ENCODE measurements around the gene NR2E1.

The NR2E1 gene

DNA sequence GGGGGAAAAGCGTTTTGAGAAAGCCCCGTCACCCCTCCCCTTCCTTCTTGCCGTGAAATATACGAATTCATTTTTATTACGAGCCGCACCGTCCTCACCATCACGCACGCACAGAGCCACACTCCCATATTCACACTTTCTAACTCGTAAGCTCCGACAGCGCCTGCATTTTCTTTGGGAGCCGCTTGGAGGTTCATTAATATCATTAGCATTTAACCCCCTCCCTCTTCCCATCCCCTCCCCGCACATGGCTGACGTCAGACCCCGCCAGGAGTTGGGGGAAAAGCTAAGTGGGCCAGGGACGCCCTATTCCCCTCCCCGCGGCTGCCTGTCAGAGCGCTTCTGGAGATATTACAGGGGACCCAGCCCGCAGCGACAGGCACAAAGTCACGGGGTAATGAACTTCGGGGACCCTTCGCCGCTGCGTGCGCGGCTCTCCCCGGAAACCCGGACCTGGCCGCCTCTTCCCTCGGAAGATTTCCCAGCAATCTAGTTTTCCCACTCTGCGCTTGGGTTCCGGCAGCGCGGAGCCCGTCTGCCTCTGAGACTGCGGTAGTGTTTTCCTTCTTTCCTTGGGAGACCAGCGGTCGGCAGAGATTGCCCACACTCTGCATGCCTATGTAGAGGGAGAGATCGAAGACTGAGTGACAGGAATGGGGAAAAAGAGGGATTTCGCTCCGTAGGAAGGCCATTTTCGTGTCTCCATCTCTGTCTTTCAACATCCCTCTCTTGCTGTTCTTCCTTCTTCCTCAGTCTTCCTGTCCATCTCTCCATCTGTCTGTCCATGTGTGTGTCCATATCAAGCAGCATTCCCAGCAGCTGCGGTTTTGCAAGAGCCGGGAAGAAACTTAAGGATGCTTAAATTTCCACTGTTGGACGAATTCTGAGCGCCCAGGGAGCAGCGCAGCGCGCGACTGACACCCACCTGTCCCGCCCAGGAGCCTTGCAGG, at the start of gene NR2E1:
Gene NR2E1, plus strand, starts transcription at position 309 of the 950 bp plus-strand sequence. CDS start 744 bp downstream, outside the sequence.
- DNase-seq = no peak

DNA sequence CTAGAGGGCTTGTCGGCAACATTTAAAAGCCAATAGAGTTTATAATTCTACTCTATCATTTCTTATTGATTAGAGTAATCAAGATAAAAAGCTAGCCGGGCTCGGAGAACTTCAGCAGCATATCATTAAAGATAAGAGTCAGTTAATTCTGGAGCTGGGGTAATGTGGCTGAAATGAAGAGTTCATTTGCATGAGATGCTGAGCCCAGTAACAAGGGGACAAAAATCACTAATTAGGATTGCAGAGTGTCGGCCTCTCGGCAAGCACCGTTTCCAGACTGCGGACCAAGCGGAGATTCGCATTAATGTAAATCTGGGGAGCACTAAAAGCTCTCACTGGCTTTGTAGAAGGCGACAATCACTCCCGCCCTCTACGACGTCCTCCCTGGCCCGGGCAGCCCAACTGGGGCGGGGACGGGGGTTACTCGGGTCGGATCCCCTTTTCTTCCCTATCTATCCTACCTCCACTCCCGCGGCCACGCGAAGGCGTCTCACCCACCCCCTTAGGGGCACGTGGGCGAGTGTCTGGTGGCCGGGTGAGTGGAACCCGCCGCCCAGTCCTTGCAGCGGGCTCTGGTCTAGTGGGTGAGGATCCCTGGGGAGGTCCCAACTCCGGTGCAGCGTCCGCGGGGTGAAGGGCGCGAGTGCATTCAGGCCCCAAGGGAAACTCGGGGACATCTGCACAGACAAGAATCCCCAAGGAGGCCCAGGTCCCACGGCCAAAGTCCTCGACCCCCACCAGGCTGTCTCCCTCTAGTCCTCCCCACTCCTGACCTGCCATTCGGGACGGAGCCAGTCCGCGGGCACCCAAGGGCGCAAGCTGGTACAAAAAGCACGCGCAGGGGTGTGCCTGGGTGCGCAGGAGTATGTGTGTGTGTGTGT, 49.0 kb upstream of the NR2E1 start:
- DNase-seq = no peak

DNA sequence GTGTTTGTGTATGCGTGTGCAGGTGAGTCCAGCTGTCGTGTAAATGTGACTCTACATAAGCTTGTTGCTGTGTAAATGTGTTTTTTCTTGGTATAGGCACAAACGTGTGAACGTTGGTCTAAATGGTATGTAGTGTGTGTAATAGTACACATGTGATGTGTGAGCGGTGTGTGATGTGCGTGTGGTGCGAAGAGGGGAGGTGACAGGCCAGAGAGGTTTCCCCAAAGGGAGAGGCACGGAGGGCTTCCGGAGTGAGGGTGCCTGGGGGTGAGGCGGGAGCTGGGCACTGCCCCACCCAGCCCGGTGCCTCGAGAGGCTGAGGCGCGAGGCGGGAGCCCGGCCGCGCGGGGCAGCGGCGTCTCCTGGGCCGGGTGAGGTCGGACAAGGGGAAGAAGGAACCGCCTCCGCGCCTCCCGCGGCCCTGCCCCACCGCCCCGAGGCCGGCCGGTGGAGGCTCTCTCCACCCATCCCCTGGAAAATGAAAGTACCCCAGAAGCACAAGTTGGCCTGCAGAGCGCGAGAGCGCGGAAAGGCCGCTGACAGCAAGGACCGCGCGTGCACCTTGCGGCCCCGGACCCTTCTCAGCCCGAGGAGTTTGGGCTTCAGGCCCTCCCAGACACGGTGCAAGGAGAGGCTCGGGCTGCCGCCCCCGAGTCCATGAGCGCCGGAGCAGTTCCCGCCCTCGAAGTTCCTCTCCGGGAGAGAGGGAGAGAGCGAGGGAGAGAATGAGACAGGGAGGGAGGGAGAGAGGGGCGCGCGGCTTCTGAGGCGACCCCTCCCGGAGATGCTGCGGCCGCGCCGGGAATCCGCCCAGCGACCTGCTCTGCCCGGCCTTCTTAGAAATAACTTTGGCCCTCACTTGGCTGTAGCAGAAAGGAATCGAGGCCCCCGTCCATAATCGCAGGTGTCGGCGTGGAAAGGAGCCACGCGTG, 48.1 kb upstream of the NR2E1 start:
- no peak for DNase-seq

DNA sequence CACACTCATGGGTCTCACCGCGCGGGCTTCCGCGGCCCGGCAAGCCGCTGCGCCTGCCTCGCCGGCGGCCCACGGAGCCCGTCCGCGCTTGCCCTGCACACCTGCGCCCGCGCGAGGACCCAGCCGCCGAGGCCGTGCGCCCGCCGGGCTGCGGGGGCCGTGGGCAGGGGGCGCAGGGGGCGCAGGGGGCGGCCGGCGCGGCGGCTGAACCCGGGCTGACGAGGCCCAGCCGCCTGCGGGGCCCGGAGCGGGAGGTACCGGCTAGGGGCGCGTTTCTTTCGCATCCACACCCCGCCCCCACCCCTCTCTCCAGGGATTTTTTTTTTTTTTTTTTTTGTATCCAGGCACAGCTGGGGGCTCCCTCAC, 47.5 kb upstream of the NR2E1 start:
- DNase-seq = no peak

DNA sequence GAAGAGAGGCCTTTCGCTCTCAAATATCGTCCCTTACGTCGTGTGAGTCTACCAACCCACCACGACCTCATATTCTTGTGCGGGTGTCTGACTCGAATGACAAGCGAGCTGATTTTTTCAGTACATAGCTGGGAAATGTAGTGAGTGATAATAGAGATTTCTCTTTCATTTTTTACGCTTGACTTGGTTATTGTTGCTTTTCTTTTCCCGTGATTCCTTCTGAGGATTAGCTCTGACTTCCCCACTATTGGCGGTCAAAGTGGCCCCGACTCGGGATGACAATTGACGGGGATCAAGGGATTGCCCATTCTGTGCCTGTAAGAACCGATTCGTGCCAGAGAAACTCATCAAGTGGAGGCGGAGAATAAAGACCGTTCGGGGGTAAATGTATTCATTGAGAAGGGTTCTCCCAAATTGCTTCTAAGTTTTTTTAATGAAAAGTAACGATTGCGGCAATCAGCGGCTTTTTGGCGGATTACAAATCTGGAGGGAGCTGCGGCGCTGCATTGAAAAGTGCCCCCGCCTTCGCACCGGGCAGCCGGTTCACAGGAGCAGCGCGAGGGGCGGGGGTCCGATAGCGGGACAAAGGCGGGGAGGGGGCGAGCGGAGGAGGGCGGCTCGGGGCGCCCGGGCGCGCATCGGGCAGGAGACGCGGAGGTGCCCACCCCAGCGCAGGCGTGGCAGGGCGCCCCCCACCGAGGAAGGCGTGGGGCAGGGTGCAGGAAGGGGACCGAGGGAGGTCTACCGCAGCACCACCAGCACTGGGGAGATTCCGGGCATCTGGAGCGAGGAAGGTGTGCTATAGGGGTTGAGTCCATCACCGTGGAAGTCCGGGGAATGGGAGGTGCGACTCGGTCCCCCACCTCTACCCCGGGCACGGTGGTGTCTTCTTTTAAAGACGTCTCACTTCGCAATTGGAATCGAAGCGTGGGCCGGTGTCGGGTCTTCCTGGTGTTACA, 46.7 kb upstream of the NR2E1 start:
- DNase-seq = no peak

DNA sequence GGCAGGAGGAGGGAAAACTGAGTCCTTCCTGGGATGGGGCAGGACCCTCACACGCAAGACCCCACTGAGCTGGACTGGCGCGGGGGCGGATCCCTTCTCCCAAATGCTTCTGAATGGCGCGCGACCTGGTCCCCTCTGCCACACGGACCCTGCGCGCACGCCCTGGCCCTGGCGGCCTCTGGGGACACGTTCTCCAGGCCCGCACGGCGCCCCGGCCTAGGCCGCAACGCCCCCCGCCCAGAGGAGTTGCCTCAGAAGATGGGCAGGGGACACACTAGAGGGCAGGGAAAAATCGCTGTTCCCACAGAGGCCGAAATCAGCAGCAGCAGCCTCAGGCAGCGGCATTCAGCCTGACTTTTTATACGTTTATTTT, 46.1 kb upstream of the NR2E1 start:
- DNase-seq = no peak

DNA sequence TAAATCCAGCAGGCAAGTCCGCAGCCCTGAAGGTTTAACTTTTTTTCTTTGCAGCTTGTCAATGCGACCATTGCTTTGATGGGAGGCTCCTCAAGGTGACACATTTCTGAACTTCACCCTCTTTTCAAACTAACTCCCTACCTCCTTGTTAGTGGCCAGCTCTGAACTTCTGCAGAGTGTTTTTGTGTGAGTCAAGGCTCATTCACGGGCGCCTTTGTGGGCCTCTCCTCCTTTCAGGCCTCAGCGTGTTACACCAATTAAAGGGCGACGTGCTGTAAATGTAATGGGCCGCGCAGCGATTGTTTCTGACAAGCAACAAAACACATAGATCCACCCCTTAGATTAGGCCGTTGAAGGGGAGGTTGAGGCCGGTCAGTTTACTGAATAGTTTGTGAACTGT, 45.5 kb upstream of the NR2E1 start:
- no peak for DNase-seq

DNA sequence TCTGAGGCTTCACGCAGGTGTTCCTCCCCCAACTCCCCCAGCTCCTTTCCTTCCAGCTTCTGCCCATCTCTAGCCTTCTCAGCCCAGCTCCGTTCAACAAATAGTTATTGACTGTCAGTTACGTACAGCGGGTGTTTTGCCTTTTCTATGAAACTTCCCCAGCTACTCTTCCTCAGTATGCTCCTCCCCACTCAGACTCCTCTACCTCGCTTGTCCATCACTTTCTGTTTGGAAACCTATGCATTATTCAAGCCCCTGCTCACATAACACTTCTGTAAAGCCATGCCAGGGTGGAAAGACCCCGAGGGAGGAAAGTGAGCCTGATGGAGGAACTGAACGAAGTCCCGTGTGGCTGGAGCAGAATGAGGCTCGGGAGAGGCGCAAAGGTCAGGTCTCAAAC, 44.2 kb upstream of the NR2E1 start:
- DNase-seq = no peak

DNA sequence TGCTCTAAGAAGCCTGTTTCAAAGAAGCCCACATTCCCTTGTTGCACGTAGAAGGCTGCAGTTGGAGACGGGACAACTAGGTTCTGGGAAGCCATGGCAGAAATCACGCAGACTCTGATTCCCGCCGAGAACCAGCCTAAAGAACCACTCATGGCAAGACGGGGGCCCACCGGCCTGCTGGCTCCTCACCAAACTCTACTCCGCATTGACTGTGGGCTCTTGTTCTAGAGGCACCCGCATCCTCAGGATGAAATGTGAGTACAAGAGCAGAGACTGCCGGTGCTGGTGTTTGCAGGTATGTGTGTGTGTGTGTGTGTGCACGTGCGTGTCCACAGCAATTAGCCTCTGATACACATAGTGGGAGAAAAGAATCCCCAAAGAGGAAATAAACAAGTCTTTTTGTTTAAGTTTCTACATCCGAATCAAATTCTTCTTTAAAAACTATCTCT, 42.3 kb upstream of the NR2E1 start:
- no peak for DNase-seq

DNA sequence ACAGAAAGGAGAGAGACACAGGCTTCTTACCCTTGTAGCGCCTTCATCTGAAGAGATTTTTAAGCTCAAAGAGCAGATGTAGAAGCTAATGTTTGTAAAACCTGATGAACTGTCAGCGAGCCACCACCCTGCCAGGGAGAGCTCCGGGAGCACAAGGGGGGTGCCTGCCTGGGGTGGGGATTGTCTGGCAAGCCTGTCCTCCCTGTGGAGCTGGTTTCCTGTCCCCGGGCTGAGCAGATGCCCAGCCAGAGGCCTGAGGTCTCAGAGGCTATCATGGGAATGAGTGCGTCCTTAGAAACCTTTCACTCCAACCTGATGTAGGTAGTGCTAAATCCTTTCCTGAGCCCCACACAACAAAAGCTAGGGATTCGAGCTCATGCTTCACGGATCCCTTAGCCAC, 41.9 kb upstream of the NR2E1 start:
- DNase-seq = no peak

DNA sequence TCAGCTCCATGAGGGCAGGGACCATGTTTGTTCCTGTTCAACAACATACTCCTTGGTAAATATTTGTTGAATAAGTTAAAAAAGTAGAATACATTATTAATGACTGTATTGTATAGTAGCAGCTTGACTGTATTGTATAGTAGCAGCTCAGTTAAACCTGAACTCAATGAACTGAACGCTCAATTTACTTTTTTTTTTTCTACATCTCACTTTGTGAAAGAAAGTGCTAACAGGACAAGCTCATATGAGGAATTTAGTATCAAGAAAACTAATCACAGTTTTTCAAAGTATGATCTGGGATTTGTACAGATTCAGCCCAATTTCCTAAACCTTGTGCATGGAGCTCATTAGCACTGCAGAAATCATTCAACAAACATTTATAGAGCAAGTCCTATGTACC, 38.8 kb upstream of the NR2E1 start:
- DNase-seq = no peak

DNA sequence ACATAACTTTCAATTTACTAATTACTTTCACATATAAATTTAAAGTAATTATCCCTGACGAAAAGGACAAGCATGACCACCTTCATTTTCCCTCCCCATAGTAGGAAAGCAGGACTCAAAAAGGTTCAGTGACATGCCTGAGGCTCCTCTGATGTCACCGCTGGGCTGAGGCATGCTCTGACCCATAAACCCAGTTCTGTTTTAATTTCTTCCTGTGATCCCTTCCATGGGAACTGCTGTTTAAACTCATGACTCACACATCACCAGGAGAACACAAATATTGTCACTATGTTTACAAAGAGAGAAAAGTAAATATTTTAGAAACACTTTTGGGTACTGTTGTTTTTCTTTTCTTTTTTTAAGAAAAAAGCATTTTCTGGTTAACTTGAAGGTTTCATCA, 38.0 kb upstream of the NR2E1 start:
- DNase-seq = no peak

DNA sequence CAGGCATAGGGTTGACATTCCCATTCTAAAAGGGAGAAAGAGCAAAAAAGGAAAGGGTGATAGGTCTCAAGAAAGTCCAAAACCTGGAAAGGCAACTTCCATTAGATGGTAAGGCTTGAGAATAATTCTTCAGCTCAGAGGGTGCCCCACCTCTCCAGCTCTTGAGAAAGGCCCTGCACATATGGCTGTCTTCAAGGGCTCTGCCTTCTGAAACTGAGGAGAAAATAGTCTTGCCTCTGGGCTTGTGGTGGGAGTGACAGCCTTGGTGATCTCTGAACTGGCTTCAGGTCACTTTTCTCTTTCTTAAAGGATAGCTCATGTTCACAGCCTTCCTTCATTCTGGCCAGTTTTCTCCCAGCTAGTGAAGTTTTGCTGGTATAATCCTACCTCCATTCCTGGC, 35.6 kb upstream of the NR2E1 start:
- no peak for DNase-seq

DNA sequence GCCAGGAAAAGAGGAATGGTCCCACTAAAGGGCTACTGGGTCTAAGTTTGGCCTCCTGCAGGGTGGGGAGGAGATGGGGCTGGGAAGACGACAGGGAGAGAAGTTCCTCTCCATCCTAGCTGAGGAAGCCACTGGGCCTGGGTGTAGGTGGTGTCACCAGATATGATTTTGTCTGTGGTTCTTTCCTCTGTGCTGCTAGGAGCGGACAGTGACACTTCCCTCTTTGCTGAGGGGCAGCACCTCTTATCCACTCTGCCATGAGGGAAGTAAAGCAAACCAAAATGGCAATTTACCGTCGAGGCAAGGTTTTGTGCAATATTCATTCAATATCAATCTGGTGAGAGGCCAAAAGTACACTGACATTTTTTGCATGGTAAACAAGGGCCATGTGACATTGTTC, 33.0 kb upstream of the NR2E1 start:
- no peak for DNase-seq

DNA sequence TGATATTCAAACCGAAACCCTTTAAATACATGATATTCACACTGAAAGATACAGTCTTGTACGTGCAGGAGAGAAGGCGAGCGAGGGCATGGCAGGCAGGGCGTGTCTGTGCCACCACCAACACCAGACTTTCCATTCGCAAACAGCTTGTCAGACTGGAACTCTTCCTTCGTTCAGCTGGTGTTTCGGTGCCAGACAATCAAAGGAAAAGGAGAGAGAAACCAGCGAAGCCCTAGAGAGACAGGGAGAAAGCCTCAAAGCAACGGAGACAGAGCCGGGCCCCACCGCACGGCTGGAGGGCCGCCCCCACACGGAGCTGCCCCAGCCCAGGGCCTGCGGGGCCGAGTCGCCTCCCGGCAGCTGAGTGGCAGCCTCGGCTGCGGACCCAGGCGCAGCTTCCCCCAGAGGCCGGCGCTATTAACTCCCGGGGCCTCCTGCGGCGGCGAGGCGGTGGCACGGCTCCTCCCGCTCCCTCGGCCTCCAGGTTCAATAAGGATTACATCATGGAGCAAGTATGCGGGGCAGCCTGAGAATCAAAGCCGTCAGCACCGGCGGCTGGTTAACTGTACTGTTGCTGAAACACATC, 32.1 kb upstream of the NR2E1 start:
- peak; percentile 56 for DNase-seq

DNA sequence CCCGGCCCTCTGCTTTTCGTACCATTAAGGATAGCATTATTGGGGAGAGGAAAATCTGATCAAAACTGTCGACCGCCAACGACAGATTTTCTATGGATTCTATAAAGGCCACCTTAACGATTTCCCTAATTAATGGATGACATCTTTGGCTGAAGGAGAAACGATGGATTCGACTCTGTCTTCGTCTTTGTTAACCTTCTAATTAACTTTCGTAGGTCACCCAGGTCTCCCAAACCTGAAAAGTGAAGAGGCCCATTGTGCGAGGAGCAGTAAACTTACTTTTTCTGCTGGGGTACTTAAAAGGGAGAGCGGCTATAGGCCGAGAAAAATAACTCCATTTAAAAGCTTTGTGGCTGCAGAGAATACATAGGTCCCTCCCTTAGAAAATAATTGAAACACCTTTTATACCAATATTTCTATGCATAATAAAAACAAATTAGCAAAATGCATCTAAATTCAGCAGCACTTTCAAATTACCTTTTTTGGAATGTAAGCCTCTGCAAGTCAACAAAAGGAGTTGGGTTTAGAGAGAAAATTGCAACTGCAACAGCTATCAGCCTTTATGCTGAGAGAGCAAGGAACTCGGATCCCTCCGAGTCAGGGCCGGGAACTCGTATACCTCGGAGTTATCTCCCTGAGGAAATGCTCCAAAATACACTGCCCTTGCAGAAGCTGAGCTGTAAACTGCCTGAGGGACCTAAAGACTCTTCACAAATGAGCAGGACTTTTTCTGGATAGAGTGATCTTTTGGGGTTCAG, 31.4 kb upstream of the NR2E1 start:
- DNase-seq = no peak

DNA sequence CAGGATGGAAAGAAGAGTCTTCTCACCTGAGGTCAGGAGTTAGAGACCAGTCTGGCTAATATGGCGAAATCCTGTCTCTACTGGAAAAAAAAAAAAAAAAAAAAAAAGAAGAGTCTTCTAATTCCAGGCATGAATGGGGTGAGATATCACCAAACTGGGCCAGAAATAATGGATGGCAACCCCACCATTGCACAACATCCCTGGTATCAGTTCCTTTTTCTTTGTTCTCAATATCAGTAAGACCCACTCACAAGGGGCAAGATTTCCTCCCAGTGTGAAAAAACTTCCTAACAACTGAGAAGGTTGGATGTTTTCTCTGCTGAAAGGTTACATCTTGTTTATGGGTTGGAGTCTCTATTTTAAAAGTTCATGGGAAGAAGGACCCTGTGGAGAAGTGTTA, 23.6 kb upstream of the NR2E1 start:
- DNase-seq = no peak

DNA sequence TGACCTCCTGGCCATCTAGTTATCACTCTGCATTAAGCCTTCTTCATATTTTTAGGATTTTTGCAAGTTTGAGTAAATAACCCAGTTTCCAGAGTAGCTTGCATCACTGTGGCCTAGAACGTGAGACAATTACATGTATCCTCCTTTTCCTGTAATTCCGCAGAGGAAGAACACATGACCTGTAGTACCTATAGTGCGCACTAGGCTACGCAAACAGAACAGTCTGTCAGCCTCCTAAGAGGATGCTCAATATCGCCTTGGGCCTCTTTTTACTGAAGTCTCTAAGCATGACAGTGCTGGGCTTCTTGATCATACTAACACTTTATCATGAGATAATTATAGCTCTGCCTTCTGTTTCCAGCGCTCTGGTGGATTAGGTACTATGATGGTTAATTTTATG, 20.2 kb upstream of the NR2E1 start:
- no peak for DNase-seq

DNA sequence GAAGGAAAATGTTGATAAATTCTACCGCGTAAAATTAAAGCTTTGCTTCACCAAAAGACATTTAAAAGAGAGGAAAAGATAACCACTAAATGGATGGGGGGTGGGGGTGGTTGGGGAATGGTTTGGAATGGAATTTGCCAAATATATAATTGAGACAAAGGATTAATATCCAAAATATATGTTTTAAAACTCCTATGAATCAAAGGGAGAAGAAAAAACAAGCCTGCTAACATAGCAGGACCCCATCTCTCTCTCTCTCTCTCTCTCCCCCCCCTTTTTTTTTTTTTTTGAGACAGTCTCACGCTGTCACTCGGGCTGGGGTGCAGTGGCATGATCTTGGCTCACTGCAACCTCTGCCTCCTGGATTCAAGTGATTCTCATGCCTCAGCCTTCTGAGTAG, 13.4 kb upstream of the NR2E1 start:
- DNase-seq = no peak

DNA sequence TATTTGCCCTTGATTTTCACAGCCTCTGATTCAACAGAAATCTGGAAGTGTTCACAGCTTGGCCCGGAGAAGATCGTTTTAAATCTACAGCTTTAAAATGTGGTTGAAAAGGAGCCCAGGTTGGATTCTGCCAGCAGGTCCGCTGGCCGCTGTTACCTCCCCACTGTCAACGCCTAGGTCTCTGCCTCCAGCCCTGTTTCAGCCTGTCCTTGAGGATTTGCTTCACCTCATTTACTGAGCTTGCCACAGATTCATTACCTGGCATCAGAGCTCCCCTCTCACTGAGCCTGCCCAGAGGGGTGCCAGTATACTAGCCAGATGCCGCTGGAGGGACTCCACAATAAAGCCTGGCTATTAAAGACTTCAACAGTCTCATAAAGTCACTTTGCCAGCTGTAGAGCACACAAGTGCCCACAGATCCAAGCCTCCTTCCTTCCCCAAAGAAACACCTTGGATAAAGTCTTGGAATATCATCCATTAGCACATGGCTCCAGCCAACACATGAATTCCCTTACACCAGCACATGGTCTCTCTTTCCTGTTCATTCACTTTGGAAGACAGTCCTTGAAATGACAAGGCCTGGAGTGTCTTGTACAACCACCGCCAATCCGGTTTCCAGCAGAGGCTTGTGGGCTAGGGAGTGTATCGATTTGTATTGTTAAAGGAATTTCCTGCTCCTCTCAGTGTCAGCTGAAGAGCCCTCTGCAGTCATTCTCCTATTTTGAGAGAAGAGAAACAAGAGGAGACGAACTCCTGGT, 9.5 kb upstream of the NR2E1 start:
- DNase-seq = no peak

All from NCI-H1436 (cell line).